Fibroblast of mammary gland (primary cell): ENCODE data around the gene CPED1.

Experiments used
- DNase-seq: peaks from one replicate; pipeline ENCODE4 v3.0.0-alpha.2; 2010; ENCODE audit warnings: low read depth
- H3K4me3 ChIP-seq: 2 replicates; pipeline ENCODE4 v1.5.1; 2011; ENCODE audit warnings: low read depth, mild to moderate bottlenecking, low read length, moderate library complexity; ENCODE audit not compliant: control insufficient read depth
- TF ChIP-seq, protein P1 (sequence below): conservative IDR thresholded peaks from 2 replicates; pipeline ENCODE4 v1.5.1; 2011; ENCODE audit warnings: low read depth, low read length, inconsistent platforms; ENCODE audit not compliant: control insufficient read depth, insufficient read depth

The CPED1 gene

DNA sequence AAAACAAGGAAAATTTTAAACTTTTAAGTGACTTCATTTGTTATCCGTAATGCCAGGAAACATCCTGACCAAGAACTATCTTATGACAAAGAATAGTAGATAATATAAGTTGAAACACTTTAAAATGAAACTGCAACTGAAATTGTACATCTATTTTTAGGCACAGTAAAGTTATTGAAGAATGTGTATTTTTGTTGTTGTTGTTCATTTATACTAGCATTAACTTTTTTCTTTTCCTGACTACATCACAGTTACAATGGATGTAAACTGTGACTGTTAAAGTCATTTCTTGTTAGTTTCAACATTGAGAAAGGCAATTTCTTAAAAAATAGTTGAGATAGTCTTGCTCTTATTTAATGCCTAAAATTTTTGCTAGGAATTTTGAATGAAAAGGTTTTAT is 2.6 kb downstream of the CPED1 start:
- no peak for DNase-seq
- TF ChIP-seq, protein P1, sequence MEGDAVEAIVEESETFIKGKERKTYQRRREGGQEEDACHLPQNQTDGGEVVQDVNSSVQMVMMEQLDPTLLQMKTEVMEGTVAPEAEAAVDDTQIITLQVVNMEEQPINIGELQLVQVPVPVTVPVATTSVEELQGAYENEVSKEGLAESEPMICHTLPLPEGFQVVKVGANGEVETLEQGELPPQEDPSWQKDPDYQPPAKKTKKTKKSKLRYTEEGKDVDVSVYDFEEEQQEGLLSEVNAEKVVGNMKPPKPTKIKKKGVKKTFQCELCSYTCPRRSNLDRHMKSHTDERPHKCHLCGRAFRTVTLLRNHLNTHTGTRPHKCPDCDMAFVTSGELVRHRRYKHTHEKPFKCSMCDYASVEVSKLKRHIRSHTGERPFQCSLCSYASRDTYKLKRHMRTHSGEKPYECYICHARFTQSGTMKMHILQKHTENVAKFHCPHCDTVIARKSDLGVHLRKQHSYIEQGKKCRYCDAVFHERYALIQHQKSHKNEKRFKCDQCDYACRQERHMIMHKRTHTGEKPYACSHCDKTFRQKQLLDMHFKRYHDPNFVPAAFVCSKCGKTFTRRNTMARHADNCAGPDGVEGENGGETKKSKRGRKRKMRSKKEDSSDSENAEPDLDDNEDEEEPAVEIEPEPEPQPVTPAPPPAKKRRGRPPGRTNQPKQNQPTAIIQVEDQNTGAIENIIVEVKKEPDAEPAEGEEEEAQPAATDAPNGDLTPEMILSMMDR, result no peak
- H3K4me3 ChIP-seq, result peak overlapping the region; percentile 70

DNA sequence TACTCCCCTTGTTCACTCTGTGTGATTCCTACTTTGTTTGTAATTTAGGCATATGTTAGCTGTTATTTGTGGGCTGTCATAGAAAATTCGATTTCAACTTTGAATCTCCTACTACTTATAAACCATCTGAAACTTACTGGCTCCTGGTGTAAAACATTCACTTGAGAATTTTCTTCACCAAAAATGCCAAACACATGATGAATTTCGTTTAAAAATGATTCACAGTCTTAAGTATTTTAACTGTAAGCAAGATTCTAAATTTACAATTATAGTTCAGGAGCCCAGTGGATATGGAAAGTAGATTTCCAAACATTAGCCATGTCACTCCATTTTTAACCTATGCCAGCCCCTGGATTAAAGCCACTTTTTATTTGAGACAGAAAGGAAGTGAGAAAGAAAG is 3.1 kb downstream of the CPED1 start:
- H3K4me3 ChIP-seq, result peak overlapping the region; percentile 70
- TF ChIP-seq, protein P1, result no peak
- DNase-seq, result peak; percentile 74

DNA sequence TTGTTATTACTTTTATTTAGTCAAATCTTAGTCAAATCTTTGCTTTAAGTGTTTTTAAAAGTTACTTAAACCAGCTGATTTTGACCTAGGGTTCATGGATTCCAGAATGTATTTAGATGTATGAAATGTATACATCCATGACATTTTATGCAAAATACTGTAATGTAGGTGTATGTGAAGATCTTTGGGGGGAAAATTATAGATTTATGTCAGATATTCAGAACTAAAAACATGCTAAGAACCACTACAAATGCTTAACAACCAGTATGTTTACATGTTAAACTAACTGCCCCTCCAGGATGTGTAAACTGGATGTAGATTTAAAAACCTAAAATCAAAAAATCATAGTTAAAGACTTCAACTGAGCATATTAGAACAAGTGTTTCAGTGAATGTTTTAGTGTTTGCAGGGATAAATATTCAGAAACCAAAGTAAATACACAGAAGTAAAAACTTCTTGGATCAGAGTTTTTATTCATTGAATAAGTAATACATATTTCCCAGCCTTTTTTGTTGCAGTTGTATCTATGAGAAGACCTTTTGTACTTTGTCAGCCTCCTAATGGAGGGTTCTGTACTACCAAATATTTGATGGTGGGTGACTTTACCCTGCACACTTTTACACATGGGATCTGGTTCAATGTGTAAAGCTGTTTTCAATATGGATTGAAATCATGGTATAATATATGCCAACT is 3.9 kb downstream of the CPED1 start:
- H3K4me3 ChIP-seq, result peak overlapping the region; percentile 70
- DNase-seq, result no peak

DNA sequence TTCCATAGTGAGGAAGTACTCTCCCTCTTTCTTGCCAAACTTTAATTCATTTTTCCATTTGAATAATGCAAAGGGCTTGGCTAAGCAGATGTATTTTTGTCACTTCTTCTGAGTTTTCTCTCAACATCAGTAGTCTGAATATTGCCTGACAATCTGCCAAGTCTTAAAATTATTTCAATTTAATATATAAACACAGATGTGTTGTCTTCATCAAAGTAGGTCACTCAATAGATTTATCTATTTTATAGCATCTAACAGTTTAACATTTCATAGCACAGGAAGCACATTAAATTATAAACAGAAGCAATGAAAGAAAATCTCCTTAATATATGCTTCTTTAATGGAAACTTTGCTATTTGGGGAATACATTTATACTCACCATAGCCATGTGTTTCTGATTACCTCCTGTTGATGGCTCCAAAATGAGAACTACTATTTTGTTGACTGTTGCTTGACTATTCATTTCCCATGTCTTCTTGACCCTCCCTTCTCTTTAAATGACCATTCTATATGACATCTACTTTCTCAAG is 4.5 kb downstream of the CPED1 start:
- TF ChIP-seq, protein P1, result no peak
- peak; percentile 71 for DNase-seq
- H3K4me3 ChIP-seq, result no peak overlapping the region

More for the DNA sequence above, 3.9 kb downstream of the CPED1 start:
- TF ChIP-seq, protein P1, result no peak

DNA sequence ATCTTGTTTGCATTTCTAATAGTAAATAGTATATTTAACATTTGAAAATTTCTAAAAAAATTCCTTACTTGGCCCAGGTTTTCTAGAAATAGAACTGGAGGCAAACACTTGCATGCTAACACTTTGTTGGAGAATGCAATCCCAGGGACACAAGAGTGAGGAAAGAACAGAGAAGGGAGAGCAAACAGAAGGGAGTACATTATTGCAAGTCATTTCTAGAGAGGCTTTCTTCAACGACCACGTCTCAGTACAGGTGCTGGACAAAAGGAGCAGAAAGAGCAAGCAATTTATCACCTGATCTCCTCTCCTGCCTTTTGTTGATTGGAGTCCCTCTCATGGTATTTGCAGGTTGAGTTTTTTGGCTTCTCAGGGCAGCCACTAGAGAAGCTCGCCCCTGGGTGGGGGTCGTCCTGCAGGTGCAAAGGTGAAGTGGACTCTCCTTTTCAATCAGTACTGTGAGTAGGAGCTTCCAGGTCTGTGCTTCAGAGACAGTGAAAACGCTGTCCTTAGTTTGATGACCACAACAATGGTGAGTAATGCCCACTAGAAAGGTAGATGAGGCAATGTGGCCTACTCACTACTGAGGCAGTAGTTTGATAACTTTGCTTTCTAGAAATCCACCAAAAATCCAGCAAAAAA is 5.2 kb downstream of the CPED1 start:
- H3K4me3 ChIP-seq, result no peak overlapping the region
- TF ChIP-seq, protein P1, result no peak
- peak; percentile 78 for DNase-seq

DNA sequence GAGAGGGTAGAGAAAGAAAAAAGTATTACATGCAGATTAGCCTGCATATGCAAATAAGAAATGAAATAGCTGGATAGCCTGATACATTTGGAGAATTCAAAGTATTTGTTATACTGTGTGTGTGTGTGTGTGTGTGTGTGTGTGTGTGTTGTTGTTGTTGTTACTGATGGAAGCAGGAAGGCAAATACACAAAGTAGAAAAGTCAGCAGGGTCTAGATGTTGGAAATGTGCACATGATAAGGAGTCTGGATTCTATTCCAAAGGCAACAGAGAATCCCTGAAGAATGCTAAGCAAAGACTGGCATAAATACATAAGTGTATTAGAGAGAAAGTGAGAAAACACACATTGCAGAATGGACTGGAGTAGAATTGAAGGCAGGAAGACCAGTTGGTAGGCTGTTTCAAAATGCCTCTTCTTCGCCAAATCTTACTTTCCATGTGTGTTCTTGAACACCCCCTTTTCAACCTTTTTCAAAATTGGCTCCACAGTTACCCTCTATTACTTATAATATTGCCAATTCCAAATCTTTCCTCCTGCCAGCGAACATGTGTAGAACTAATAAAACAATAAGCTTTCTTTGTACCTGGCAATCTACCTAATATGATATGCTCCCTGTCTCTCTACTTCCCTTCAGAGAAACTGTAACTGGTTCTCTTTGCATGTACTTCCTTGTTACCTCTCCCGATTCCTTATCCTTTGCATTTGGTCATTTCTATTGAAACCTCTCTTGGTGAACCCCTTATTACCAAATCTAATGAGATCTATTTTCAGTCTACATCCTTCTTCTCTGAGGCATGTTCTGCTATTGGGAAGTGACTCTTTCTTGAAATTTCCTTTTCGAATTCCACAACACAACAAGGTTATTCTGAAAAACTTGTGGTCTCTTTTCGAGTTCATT is 6.2 kb downstream of the CPED1 start:
- TF ChIP-seq, protein P1, result no peak
- no peak for DNase-seq
- H3K4me3 ChIP-seq, result no peak overlapping the region
